Measurements from ENCODE around the gene KRT71. TPM values are rescaled to one million over a fixed set of nuclear protein-coding genes. Genes with fewer than 3 reads are reported as not detected.
A peak's percentile ranks its signal among the peaks of the same experiment; 100 is the strongest.

KRT71 gene
- polyA plus RNA-seq, 4 donors: not detected

GRCh38 chr12:52557476-52557875, 4.5 kb upstream of the KRT71 start:
- Histone ChIP-seq H3K4me3 (ENCODE audit: low read depth in 1 of 3, low read length in 3 of 3) (no peak overlapping the region), H3K27ac (ENCODE audit: low read depth in 1 of 3, low read length in 2 of 3) (no peak overlapping the region), H3K9me3 (ENCODE audit: control insufficient read depth in 2 of 2, insufficient read depth in 1 of 2, low read depth in 1 of 2, low read length in 1 of 2) (no peaks in the 10 kb centered on the region), H3K27me3 (ENCODE audit: control insufficient read depth in 3 of 3, insufficient read depth in 3 of 3, low read length in 3 of 3) (peaks cover 0 to 13% (median 0%) of the 10 kb centered on the region in 3 donors), H3K36me3 (ENCODE audit: control insufficient read depth in 3 of 3, insufficient read depth in 2 of 3, low read depth in 1 of 3, low read length in 3 of 3) (no peaks in the 10 kb centered on the region), H3K4me1 (ENCODE audit: control insufficient read depth in 3 of 3, insufficient read depth in 2 of 3, low read depth in 1 of 3, low read length in 2 of 3) (no peaks in the 10 kb centered on the region)
- DNase-seq (no peak), FAIRE-seq (no peak)
- WGBS, 3 donors: 49 to 66% (median 64%) methylated on average over 1 to 2 of the region's 2 CpGs

GRCh38 chr12:52555577-52555976, 2.6 kb upstream of the KRT71 start:
- Histone ChIP-seq H3K27ac (ENCODE audit: low read depth in 1 of 3, low read length in 2 of 3) (no peak overlapping the region), H3K27me3 (ENCODE audit: control insufficient read depth in 3 of 3, insufficient read depth in 3 of 3, low read length in 3 of 3) (peaks cover 0 to 4% (median 0%) of the 10 kb centered on the region in 3 donors), H3K9me3 (ENCODE audit: control insufficient read depth in 2 of 2, insufficient read depth in 1 of 2, low read depth in 1 of 2, low read length in 1 of 2) (no peaks in the 10 kb centered on the region), H3K4me1 (ENCODE audit: control insufficient read depth in 3 of 3, insufficient read depth in 2 of 3, low read depth in 1 of 3, low read length in 2 of 3) (no peaks in the 10 kb centered on the region), H3K4me3 (ENCODE audit: low read depth in 1 of 3, low read length in 3 of 3) (no peak overlapping the region), H3K36me3 (ENCODE audit: control insufficient read depth in 3 of 3, insufficient read depth in 2 of 3, low read depth in 1 of 3, low read length in 3 of 3) (no peaks in the 10 kb centered on the region)
- DNase-seq (no peak), FAIRE-seq (no peak)
- 72 to 76% (median 75%) methylated on average over 6 of the region's 6 CpGs for WGBS, 3 donors

- Histone ChIP-seq H3K27ac (ENCODE audit: low read depth in 1 of 3, low read length in 2 of 3) (no peak overlapping the region), H3K4me3 (ENCODE audit: low read depth in 1 of 3, low read length in 3 of 3) (no peak overlapping the region), H3K4me1 (ENCODE audit: control insufficient read depth in 3 of 3, insufficient read depth in 2 of 3, low read depth in 1 of 3, low read length in 2 of 3) (no peaks in the 10 kb centered on the region), H3K27me3 (ENCODE audit: control insufficient read depth in 3 of 3, insufficient read depth in 3 of 3, low read length in 3 of 3) (peaks cover 0 to 4% (median 0%) of the 10 kb centered on the region in 3 donors), H3K36me3 (ENCODE audit: control insufficient read depth in 3 of 3, insufficient read depth in 2 of 3, low read depth in 1 of 3, low read length in 3 of 3) (no peaks in the 10 kb centered on the region), H3K9me3 (ENCODE audit: control insufficient read depth in 2 of 2, insufficient read depth in 1 of 2, low read depth in 1 of 2, low read length in 1 of 2) (no peaks in the 10 kb centered on the region)
- WGBS, 3 donors: 66 to 78% (median 74%) methylated on average over 5 of the region's 5 CpGs
- FAIRE-seq (no peak), DNase-seq (no peak)
These were observed 890 bp downstream of the KRT71 start for GRCh38 chr12:52552055-52552454.

- H3K4me1 ChIP-seq (ENCODE audit: control insufficient read depth in 3 of 3, insufficient read depth in 2 of 3, low read depth in 1 of 3, low read length in 2 of 3): no peaks in the 10 kb centered on the region
- no peak overlapping the region for H3K4me3 ChIP-seq (ENCODE audit: low read depth in 1 of 3, low read length in 3 of 3)
- peaks cover 0 to 4% (median 0%) of the 10 kb centered on the region in 3 donors for H3K27me3 ChIP-seq (ENCODE audit: control insufficient read depth in 3 of 3, insufficient read depth in 3 of 3, low read length in 3 of 3)
- FAIRE-seq: no peak
- H3K27ac ChIP-seq (ENCODE audit: low read depth in 1 of 3, low read length in 2 of 3): no peak overlapping the region
- H3K36me3 ChIP-seq (ENCODE audit: control insufficient read depth in 3 of 3, insufficient read depth in 2 of 3, low read depth in 1 of 3, low read length in 3 of 3): no peaks in the 10 kb centered on the region
- DNase-seq: peak; percentile 20 to 26
- 33 to 45% (median 36%) methylated on average over 6 of the region's 6 CpGs for WGBS, 3 donors
- no peaks in the 10 kb centered on the region for H3K9me3 ChIP-seq (ENCODE audit: control insufficient read depth in 2 of 2, insufficient read depth in 1 of 2, low read depth in 1 of 2, low read length in 1 of 2)
These were observed 1.6 kb downstream of the KRT71 start for GRCh38 chr12:52551216-52551865.

- whole genome bisulfite sequencing, 3 donors: 83 to 90% (median 85%) methylated on average over 15 of the region's 15 CpGs
- peaks cover 0 to 4% (median 0%) of the 10 kb centered on the region in 3 donors for H3K27me3 ChIP-seq (ENCODE audit: control insufficient read depth in 3 of 3, insufficient read depth in 3 of 3, low read length in 3 of 3)
- FAIRE-seq: no peak
These were observed 6.8 kb downstream of the KRT71 start for GRCh38 chr12:52546126-52546525.

GRCh38 chr12:52543985-52544883, 8.7 kb downstream of the KRT71 start:
- H3K4me3 ChIP-seq (ENCODE audit: low read depth in 1 of 3, low read length in 3 of 3): no peak overlapping the region
- H3K9me3 ChIP-seq (ENCODE audit: control insufficient read depth in 2 of 2, insufficient read depth in 1 of 2, low read depth in 1 of 2, low read length in 1 of 2): no peaks in the 10 kb centered on the region
- H3K36me3 ChIP-seq (ENCODE audit: control insufficient read depth in 3 of 3, insufficient read depth in 2 of 3, low read depth in 1 of 3, low read length in 3 of 3): no peaks in the 10 kb centered on the region
- no peaks in the 10 kb centered on the region for H3K27me3 ChIP-seq (ENCODE audit: control insufficient read depth in 3 of 3, insufficient read depth in 3 of 3, low read length in 3 of 3)
- FAIRE-seq (no peak), DNase-seq (no peak)
- no peak overlapping the region for H3K27ac ChIP-seq (ENCODE audit: low read depth in 1 of 3, low read length in 2 of 3)
- no peaks in the 10 kb centered on the region for H3K4me1 ChIP-seq (ENCODE audit: control insufficient read depth in 3 of 3, insufficient read depth in 2 of 3, low read depth in 1 of 3, low read length in 2 of 3)
- 77 to 84% (median 78%) methylated on average over 17 of the region's 17 CpGs for WGBS, 3 donors

More at GRCh38 chr12:52546126-52546525, 6.8 kb downstream of the KRT71 start:
- DNase-seq: no peak
- Histone ChIP-seq H3K36me3 (ENCODE audit: control insufficient read depth in 3 of 3, insufficient read depth in 2 of 3, low read depth in 1 of 3, low read length in 3 of 3) (no peaks in the 10 kb centered on the region), H3K27ac (ENCODE audit: low read depth in 1 of 3, low read length in 2 of 3) (no peak overlapping the region), H3K4me1 (ENCODE audit: control insufficient read depth in 3 of 3, insufficient read depth in 2 of 3, low read depth in 1 of 3, low read length in 2 of 3) (no peaks in the 10 kb centered on the region), H3K9me3 (ENCODE audit: control insufficient read depth in 2 of 2, insufficient read depth in 1 of 2, low read depth in 1 of 2, low read length in 1 of 2) (no peaks in the 10 kb centered on the region), H3K4me3 (ENCODE audit: low read depth in 1 of 3, low read length in 3 of 3) (no peak overlapping the region)

- Histone ChIP-seq H3K27me3 (ENCODE audit: control insufficient read depth in 3 of 3, insufficient read depth in 3 of 3, low read length in 3 of 3) (no peaks in the 10 kb centered on the region), H3K4me3 (ENCODE audit: low read depth in 1 of 3, low read length in 3 of 3) (no peak overlapping the region), H3K27ac (ENCODE audit: low read depth in 1 of 3, low read length in 2 of 3) (no peak overlapping the region), H3K4me1 (ENCODE audit: control insufficient read depth in 3 of 3, insufficient read depth in 2 of 3, low read depth in 1 of 3, low read length in 2 of 3) (no peaks in the 10 kb centered on the region), H3K9me3 (ENCODE audit: control insufficient read depth in 2 of 2, insufficient read depth in 1 of 2, low read depth in 1 of 2, low read length in 1 of 2) (no peaks in the 10 kb centered on the region), H3K36me3 (ENCODE audit: control insufficient read depth in 3 of 3, insufficient read depth in 2 of 3, low read depth in 1 of 3, low read length in 3 of 3) (no peaks in the 10 kb centered on the region)
- FAIRE-seq (no peak), DNase-seq (no peak)
- 65 to 71% (median 70%) methylated on average over 7 of the region's 7 CpGs for WGBS, 3 donors
These were observed 10.1 kb downstream of the KRT71 start for GRCh38 chr12:52542785-52543318.

- no peak overlapping the region for H3K4me3 ChIP-seq (ENCODE audit: low read depth in 1 of 3, low read length in 3 of 3)
- H3K36me3 ChIP-seq (ENCODE audit: control insufficient read depth in 3 of 3, insufficient read depth in 2 of 3, low read depth in 1 of 3, low read length in 3 of 3): no peaks in the 10 kb centered on the region
- H3K27me3 ChIP-seq (ENCODE audit: control insufficient read depth in 3 of 3, insufficient read depth in 3 of 3, low read length in 3 of 3): peaks cover 0 to 2% (median 0%) of the 10 kb centered on the region in 3 donors
- H3K9me3 ChIP-seq (ENCODE audit: control insufficient read depth in 2 of 2, insufficient read depth in 1 of 2, low read depth in 1 of 2, low read length in 1 of 2): no peaks in the 10 kb centered on the region
- no peak for DNase-seq
- FAIRE-seq: no peak
- no peaks in the 10 kb centered on the region for H3K4me1 ChIP-seq (ENCODE audit: control insufficient read depth in 3 of 3, insufficient read depth in 2 of 3, low read depth in 1 of 3, low read length in 2 of 3)
- no peak overlapping the region for H3K27ac ChIP-seq (ENCODE audit: low read depth in 1 of 3, low read length in 2 of 3)
These were observed 10.8 kb downstream of the KRT71 start for GRCh38 chr12:52542157-52542556.

Data from small intestine (tissue), 7 donors.